Osteoblast (primary cell): ENCODE measurements around the gene KCNJ18. TPM values are rescaled to one million over a fixed set of nuclear protein-coding genes. Genes with fewer than 3 reads are reported as not detected.
"Not testable (repeated sequence)": the region's sequence is repeated elsewhere in the genome, so short reads cannot be mapped to it uniquely, and the experiment has no call there.

Experiments used
- DNase-seq: peaks from one replicate; pipeline ENCODE4 v3.0.0; 2011; ENCODE audit warnings: low spot score, mixed read lengths; ENCODE audit not compliant: insufficient read length; ENCODE audit errors: missing footprints
- H2AFZ ChIP-seq: 2 replicates; pipeline ENCODE4 v1.6.0; 2011; ENCODE audit warnings: mild to moderate bottlenecking, low read length
- H3K27ac ChIP-seq: 2 replicates; pipeline ENCODE4 v1.5.1; 2011; ENCODE audit warnings: mild to moderate bottlenecking, low read depth, low read length, moderate library complexity
- H3K27me3 ChIP-seq: 2 replicates; pipeline ENCODE4 v1.6.0; 2012; ENCODE audit warnings: mild to moderate bottlenecking, control low read depth, inconsistent platforms, low read length, moderate library complexity; ENCODE audit not compliant: insufficient read depth
- H3K36me3 ChIP-seq: 2 replicates; pipeline ENCODE4 v1.5.1; 2011; ENCODE audit warnings: mild to moderate bottlenecking, low read length, control low read depth, moderate library complexity; ENCODE audit not compliant: insufficient read depth
- H3K4me1 ChIP-seq: 2 replicates; pipeline ENCODE4 v1.5.1; 2011; ENCODE audit warnings: mild to moderate bottlenecking, low read length, control low read depth, moderate library complexity; ENCODE audit not compliant: insufficient read depth
- H3K4me2 ChIP-seq: 2 replicates; pipeline ENCODE4 v1.6.0; 2011; ENCODE audit warnings: mild to moderate bottlenecking, low read length; ENCODE audit not compliant: insufficient read depth
- H3K4me3 ChIP-seq: fragments of 200-600 bp; sonication (generic); 3 replicates; pipeline ENCODE4 v1.5.1; 2012; ENCODE audit warnings: mild to moderate bottlenecking, low read length, inconsistent platforms; ENCODE audit not compliant: insufficient read depth
- H3K79me2 ChIP-seq: 2 replicates; pipeline ENCODE4 v1.6.0; 2012; ENCODE audit warnings: mild to moderate bottlenecking, low read length, control low read depth, inconsistent platforms; ENCODE audit not compliant: insufficient read depth
- H3K9me3 ChIP-seq: 2 replicates; pipeline ENCODE4 v1.5.1; 2011; ENCODE audit warnings: low read depth, low read length, control low read depth
- H4K20me1 ChIP-seq: 2 replicates; pipeline ENCODE4 v1.6.0; 2012; ENCODE audit warnings: mild to moderate bottlenecking, low read length, control low read depth; ENCODE audit not compliant: insufficient read depth
- total RNA-seq: library from RNA; depleted of rRNA; stranded (reverse); fragments of >200 nt; gene quantifications from 2 replicates; pipeline ENCODE4 v1.2.3, GENCODE V29; 2012
- TF ChIP-seq, protein P1 (sequence below): IDR thresholded peaks from 2 replicates; pipeline ENCODE4 v1.5.1; 2011; ENCODE audit warnings: mild to moderate bottlenecking, low read depth, low read length, moderate library complexity; ENCODE audit errors: extremely low read depth

The KCNJ18 gene
- total RNA-seq, 1 donor: not detected

- no peaks in the 10 kb centered on the region for H3K9me3 ChIP-seq
- TF ChIP-seq, protein P1, sequence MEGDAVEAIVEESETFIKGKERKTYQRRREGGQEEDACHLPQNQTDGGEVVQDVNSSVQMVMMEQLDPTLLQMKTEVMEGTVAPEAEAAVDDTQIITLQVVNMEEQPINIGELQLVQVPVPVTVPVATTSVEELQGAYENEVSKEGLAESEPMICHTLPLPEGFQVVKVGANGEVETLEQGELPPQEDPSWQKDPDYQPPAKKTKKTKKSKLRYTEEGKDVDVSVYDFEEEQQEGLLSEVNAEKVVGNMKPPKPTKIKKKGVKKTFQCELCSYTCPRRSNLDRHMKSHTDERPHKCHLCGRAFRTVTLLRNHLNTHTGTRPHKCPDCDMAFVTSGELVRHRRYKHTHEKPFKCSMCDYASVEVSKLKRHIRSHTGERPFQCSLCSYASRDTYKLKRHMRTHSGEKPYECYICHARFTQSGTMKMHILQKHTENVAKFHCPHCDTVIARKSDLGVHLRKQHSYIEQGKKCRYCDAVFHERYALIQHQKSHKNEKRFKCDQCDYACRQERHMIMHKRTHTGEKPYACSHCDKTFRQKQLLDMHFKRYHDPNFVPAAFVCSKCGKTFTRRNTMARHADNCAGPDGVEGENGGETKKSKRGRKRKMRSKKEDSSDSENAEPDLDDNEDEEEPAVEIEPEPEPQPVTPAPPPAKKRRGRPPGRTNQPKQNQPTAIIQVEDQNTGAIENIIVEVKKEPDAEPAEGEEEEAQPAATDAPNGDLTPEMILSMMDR: no peak
Observed at GRCh38 chr17:21687136-21687953, 5.0 kb upstream of the KCNJ18 start.

DNA sequence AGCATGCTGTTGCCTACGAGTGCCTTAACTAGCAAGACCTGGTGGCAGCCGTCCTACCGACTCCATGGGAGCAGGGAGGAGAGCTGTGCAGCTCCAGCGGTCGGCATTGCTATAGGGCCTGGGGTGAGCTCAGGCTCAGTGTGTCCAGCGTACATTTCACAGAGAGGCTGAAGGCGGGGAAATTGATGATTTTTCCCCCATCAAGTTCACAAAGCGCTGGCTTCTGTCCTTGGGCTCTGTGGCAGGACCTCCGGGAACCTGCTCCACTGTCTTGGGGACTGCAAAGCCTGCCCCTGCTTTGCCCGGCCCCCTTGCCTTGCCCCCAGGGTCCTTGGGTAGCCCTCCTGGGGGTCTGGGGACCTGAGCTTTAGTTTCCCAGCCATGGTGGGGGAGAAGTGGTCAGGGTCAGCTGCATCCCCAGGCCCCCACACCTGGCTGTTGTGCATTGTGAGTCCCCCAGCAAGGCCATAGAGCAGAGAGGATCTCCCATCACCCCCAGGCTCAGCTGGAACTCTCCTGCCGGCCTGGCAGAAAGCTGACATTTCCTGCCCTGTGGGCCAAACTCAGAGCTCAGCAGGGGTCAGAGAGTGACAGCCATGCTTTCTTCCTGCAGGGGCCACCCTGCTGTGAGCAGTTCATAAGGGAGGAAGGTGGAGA is 3.9 kb upstream of the KCNJ18 start:
- Histone ChIP-seq H3K36me3 (no peaks in the 10 kb centered on the region), H3K27ac (no peak overlapping the region), H3K9me3 (no peaks in the 10 kb centered on the region), H3K4me1 (no peaks in the 10 kb centered on the region), H4K20me1 (no peaks in the 10 kb centered on the region), H2AFZ (no peak overlapping the region), H3K4me3 (no peak overlapping the region), H3K79me2 (no peaks in the 10 kb centered on the region), H3K27me3 (no peaks in the 10 kb centered on the region), H3K4me2 (no peak overlapping the region)
- TF ChIP-seq, protein P1: no peak
- peak; percentile 81 for DNase-seq

More at GRCh38 chr17:21687136-21687953, 5.0 kb upstream of the KCNJ18 start:
- no peaks in the 10 kb centered on the region for H3K4me1 ChIP-seq
- no peaks in the 10 kb centered on the region for H3K79me2 ChIP-seq
- H3K4me3 ChIP-seq: no peak overlapping the region
- no peaks in the 10 kb centered on the region for H3K27me3 ChIP-seq
- H3K27ac ChIP-seq: no peak overlapping the region
- H4K20me1 ChIP-seq: no peaks in the 10 kb centered on the region
- peak; percentile 85 for DNase-seq
- H3K4me2 ChIP-seq: no peak overlapping the region
- H3K36me3 ChIP-seq: no peaks in the 10 kb centered on the region
- no peak overlapping the region for H2AFZ ChIP-seq

DNA sequence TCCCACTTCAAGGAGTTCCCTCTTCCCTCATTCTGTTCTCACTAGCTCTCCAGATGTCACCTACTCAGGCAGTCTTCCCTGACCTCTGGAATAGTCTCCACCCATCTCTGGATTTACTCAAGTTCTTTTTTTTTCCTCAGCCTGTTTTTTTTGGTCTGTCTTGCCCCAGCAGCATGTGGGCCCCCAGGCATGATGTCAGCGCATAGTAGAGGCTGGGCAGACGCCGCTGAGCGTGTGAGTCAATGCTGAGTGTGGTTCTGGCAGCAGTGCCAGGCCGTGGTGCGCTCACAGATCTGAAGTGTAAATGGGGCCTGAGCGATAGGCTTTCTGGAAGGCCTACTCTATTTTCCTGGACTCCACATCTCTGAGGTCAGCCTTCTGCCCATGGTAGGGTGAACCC is 2.7 kb upstream of the KCNJ18 start:
- no peaks in the 10 kb centered on the region for H3K79me2 ChIP-seq
- no peak overlapping the region for H3K4me3 ChIP-seq
- no peaks in the 10 kb centered on the region for H3K4me1 ChIP-seq
- no peak overlapping the region for H3K27ac ChIP-seq
- no peaks in the 10 kb centered on the region for H3K36me3 ChIP-seq
- H3K9me3 ChIP-seq: no peaks in the 10 kb centered on the region
- DNase-seq: peak; percentile 97
- H2AFZ ChIP-seq: no peak overlapping the region
- H4K20me1 ChIP-seq: no peaks in the 10 kb centered on the region
- H3K4me2 ChIP-seq: no peak overlapping the region
- no peaks in the 10 kb centered on the region for H3K27me3 ChIP-seq
- TF ChIP-seq, protein P1: no peak

DNA sequence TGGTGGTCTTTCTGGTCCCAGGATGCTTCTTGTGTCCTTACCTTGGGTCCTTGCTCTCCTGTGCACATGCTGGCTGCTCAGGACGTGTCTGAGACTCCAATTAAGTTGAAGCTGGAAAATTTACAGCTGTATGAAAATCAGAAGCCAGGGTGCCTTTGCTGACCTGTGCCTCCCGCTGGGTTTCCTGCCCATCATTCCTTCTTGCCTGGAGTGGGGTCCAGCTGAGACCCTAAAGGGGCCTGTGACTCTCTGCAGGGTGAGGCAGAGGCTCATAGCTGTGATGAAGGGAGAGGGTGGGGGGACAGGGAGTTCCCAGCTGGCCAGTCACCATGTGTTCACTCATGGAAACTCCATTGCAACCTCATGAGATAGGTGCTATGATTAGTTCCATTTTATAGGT is 1.5 kb upstream of the KCNJ18 start:
- not testable (repeated sequence) for H3K9me3 ChIP-seq, H3K36me3 ChIP-seq, H3K79me2 ChIP-seq, H3K4me1 ChIP-seq, H3K4me2 ChIP-seq, H3K4me3 ChIP-seq, H3K27me3 ChIP-seq, H3K27ac ChIP-seq, H4K20me1 ChIP-seq, H2AFZ ChIP-seq
- peak; percentile 74 for DNase-seq

DNA sequence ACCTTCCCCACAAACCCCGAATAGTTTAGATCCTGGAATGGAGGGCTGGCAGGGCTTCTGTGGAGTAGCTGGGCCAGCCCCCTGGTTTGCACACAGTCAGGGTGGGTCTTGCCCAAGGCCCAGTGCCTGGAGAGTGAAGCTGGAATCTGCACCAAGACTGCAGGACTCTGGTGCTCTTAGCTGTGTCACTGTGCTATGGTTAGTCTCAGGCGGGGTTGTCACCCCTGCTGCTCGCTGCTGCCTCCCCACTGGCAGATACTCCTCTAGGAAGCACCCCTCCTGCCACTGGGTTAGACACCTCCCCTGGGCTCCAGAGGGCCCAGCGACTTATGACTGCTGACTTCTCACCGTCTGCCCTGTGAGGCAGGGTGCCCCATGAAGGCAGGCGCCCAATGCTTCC is 842 bp upstream of the KCNJ18 start:
- not testable (repeated sequence) for H3K27me3 ChIP-seq, H3K4me3 ChIP-seq, H3K27ac ChIP-seq, H2AFZ ChIP-seq, H3K9me3 ChIP-seq, H4K20me1 ChIP-seq, H3K36me3 ChIP-seq, H3K79me2 ChIP-seq, H3K4me1 ChIP-seq, DNase-seq, H3K4me2 ChIP-seq

GRCh38 chr17:21692704-21693065 is 362 bp downstream of the KCNJ18 start:
- H3K27ac ChIP-seq, H4K20me1 ChIP-seq, H3K4me1 ChIP-seq, H3K4me2 ChIP-seq, H3K9me3 ChIP-seq, H3K4me3 ChIP-seq, H2AFZ ChIP-seq, H3K79me2 ChIP-seq, H3K27me3 ChIP-seq, DNase-seq, H3K36me3 ChIP-seq: not testable (repeated sequence)
